ENCODE data around the gene CDK5RAP3.
"Not testable (repeated sequence)": the region's sequence is repeated elsewhere in the genome, so short reads cannot be mapped to it uniquely, and the experiment has no call there.

CDK5RAP3 gene

DNA sequence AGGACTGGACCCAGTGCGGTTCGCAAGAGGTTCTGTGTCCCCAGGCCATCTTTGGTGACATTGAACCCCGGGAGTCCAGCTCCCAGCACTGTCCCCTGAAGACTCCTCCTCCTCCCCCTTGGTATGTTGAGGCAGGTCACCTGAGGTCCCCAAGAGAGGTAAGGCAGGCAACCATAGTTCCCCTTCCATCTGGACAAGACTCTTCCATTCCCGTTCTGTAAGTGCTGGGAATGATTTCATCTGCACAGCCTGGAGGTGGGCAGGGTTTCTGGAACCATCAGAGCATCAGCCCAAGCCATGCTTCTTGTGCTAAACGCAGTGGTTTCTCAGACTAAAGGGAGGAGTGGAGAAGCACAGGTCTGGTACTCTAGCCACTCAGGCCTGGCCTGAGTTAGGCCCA lies 41.7 kb downstream of the CDK5RAP3 start:
- no peak for DNase-seq (ENCODE audit: extremely low read depth, insufficient read length)
- H3K4me3 ChIP-seq (replicated peaks; ENCODE audit: low read depth, low read length): no peak overlapping the region
- no peaks in the 10 kb centered on the region for H3K36me3 ChIP-seq (ENCODE audit: control insufficient read depth, insufficient read depth, low read length)
- H3K27me3 ChIP-seq (replicated peaks; ENCODE audit: control insufficient read depth, insufficient read depth, low read length): no peaks in the 10 kb centered on the region; the same call in 1 of the 2 replicates
- TF ChIP-seq, protein P1, sequence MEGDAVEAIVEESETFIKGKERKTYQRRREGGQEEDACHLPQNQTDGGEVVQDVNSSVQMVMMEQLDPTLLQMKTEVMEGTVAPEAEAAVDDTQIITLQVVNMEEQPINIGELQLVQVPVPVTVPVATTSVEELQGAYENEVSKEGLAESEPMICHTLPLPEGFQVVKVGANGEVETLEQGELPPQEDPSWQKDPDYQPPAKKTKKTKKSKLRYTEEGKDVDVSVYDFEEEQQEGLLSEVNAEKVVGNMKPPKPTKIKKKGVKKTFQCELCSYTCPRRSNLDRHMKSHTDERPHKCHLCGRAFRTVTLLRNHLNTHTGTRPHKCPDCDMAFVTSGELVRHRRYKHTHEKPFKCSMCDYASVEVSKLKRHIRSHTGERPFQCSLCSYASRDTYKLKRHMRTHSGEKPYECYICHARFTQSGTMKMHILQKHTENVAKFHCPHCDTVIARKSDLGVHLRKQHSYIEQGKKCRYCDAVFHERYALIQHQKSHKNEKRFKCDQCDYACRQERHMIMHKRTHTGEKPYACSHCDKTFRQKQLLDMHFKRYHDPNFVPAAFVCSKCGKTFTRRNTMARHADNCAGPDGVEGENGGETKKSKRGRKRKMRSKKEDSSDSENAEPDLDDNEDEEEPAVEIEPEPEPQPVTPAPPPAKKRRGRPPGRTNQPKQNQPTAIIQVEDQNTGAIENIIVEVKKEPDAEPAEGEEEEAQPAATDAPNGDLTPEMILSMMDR (IDR thresholded peaks at IDR 0.05; ENCODE audit: insufficient read depth, low read length, poor library complexity, severe bottlenecking): no peak

DNA sequence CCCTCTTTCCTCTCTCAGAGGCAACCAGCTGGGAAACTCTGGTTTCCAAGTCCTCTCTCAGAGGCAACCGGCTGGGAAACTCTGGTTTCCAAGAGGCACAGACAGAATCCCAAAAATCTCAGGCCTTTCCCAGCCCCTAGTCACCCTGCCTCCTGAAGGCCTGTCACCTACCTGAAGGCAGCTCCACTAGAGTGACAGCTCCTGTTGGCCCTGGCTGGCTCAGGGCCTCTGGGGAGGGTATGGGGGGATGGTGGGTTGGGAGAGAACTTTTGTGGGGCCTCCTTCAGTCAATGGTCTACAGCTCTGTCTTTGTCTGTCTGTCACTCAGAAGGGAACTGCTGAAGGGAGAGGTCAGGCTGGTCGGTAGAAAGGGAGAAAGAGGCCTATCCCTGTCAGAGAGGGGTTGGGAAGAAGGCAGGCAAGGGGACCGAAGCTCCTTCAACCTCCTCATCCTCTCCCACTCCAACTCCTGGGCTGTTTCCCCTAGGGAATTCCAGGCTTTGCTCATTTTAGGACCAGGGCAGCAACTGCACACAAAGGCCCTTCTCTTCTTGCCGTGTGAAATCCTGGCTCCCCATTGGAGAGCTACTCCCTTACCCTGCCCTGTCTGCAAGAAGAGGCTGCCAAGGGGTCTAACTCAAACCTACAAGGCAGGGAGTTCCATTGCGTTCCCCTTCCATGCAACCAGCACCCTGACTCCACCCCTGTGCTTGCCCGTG lies 43.1 kb downstream of the CDK5RAP3 start:
- H3K4me3 ChIP-seq (replicated peaks; ENCODE audit: low read depth, low read length): no peak overlapping the region
- no peaks in the 10 kb centered on the region for H3K36me3 ChIP-seq (ENCODE audit: control insufficient read depth, insufficient read depth, low read length)
- no peaks in the 10 kb centered on the region; the same call in 1 of the 2 replicates for H3K27me3 ChIP-seq (replicated peaks; ENCODE audit: control insufficient read depth, insufficient read depth, low read length)
- DNase-seq (ENCODE audit: extremely low read depth, insufficient read length): no peak
- TF ChIP-seq, protein P1 (IDR thresholded peaks at IDR 0.05; ENCODE audit: insufficient read depth, low read length, poor library complexity, severe bottlenecking): no peak

DNA sequence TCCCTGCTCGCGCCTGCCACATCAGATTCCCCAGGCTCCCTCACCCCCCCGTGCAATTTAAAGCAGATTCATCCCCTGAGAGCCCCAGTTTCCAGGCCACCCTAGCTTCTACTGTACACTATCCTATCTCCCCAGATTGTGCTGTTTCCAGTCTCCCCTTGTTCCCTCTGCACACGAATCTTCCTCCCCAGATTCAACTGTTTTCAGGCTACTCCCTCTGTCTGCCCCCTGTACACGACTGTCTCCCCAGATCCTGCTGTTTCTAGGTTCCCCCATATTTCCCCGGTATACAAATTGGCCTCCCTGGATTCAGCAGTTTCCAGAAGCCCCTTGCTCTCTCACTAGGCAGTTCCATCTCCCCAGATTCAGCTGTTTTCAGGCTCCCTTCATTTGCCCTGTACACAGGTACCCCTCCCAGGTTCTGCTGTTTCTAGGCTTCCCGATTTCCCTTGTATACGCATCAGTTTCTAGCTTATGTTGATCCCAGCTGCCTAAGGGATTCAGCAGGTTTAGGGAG lies 43.7 kb downstream of the CDK5RAP3 start:
- Histone ChIP-seq H3K27me3 (replicated peaks; ENCODE audit: control insufficient read depth, insufficient read depth, low read length) (no peaks in the 10 kb centered on the region; the same call in 1 of the 2 replicates), H3K4me3 (replicated peaks; ENCODE audit: low read depth, low read length) (no peak overlapping the region), H3K36me3 (ENCODE audit: control insufficient read depth, insufficient read depth, low read length) (no peaks in the 10 kb centered on the region)
- no peak for DNase-seq (ENCODE audit: extremely low read depth, insufficient read length)
- TF ChIP-seq, protein P1 (IDR thresholded peaks at IDR 0.05; ENCODE audit: insufficient read depth, low read length, poor library complexity, severe bottlenecking): no peak

DNA sequence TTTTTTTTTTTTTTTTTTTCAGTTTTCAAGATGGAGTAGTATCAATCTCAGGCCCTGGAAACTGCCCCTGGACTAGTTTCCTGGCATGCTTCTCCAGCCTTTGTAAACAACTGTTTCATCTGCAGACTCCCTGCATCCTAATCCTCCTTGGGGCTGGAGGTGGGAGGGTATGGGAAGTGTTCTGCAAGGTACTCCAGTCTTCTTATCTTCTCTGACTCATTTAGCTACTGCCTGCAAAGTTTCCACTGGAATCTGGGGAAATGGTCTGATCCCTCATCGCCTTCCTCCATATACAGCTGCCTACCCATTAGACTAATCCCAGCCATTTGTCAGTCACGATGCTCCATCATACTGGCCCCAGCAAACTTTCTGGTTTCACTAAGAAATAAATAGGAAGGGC lies 45.2 kb downstream of the CDK5RAP3 start:
- TF ChIP-seq, protein P1 (IDR thresholded peaks at IDR 0.05; ENCODE audit: insufficient read depth, low read length, poor library complexity, severe bottlenecking): no peak
- DNase-seq (ENCODE audit: extremely low read depth, insufficient read length): no peak
- Histone ChIP-seq H3K36me3 (ENCODE audit: control insufficient read depth, insufficient read depth, low read length) (no peaks in the 10 kb centered on the region), H3K27me3 (replicated peaks; ENCODE audit: control insufficient read depth, insufficient read depth, low read length) (no peaks in the 10 kb centered on the region; the same call in 1 of the 2 replicates), H3K4me3 (replicated peaks; ENCODE audit: low read depth, low read length) (no peak overlapping the region)

GRCh38 chr17:48017817-48018158 lies 46.9 kb downstream of the CDK5RAP3 start:
- H3K4me3 ChIP-seq (replicated peaks; ENCODE audit: low read depth, low read length); H3K27me3 ChIP-seq (replicated peaks; ENCODE audit: control insufficient read depth, insufficient read depth, low read length); DNase-seq (ENCODE audit: extremely low read depth, insufficient read length); H3K36me3 ChIP-seq (ENCODE audit: control insufficient read depth, insufficient read depth, low read length): not testable (repeated sequence)

DNA sequence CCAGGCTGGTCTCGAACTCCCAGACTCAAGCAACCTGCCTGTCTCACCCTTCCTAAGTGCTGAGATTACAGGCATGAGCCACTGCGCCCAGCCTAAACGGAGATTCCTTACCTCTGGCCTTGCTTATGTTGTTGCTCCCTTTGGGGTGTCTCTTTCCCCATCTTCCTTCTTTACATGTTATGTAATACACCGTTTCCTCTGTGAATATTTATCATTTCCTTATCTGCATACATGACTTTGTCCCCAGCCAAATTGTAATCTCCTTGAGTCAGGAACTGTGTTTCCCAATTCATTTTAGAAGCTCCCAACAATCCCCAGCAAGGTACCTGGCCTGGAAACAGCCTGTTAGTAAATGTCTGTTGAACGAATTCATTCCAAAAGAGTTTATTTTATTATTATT lies 51.0 kb downstream of the CDK5RAP3 start:
- no peaks in the 10 kb centered on the region for H3K36me3 ChIP-seq (ENCODE audit: control insufficient read depth, insufficient read depth, low read length)
- no peak for DNase-seq (ENCODE audit: extremely low read depth, insufficient read length)

More for the DNA sequence above, 51.0 kb downstream of the CDK5RAP3 start:
- TF ChIP-seq, protein P1 (IDR thresholded peaks at IDR 0.05; ENCODE audit: insufficient read depth, low read length, poor library complexity, severe bottlenecking): no peak
- Histone ChIP-seq H3K4me3 (replicated peaks; ENCODE audit: low read depth, low read length) (no peak overlapping the region), H3K27me3 (replicated peaks; ENCODE audit: control insufficient read depth, insufficient read depth, low read length) (no peaks in the 10 kb centered on the region; the same call in 1 of the 2 replicates)
